ENCODE data around the gene BHLHA9. TPM values are rescaled to one million over a fixed set of nuclear protein-coding genes. Genes with fewer than 3 reads are reported as not detected.

BHLHA9 gene
- total RNA-seq, result not detected

DNA sequence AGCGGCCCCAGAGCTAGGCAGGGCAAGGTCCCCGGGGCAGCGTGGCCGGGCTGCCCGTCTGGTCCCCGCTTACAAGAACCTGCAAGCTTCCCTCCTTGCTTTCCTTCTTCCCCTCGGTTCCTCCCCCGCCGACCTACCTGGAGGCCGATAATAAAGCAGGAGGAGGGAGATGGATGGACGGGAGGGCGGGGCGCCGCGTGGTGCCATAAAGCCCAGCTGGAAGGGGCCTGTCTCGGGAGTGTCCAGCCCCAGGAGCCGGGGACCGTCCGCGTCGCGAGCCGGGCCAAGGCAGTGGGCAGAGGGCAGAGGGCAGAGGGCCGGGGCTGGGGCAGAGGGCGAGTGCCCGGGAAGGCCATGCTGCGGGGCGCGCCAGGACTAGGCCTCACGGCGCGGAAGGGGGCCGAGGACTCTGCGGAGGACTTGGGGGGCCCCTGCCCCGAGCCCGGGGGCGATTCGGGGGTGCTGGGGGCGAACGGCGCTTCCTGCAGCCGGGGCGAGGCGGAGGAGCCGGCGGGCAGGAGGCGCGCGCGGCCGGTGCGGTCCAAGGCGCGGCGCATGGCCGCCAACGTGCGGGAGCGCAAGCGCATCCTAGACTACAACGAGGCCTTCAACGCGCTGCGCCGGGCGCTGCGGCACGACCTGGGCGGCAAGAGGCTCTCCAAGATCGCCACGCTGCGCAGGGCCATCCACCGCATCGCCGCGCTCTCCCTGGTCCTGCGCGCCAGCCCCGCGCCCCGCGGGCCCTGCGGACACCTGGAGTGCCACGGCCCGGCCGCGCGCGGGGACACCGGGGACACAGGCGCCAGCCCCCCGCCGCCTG lies at the start of gene BHLHA9:
Gene BHLHA9, plus strand, starts transcription at position 235 of the 820 bp plus-strand sequence. Its CDS starts 120 bp downstream, at position 355.

Other genes with a start within 250 kb of the BHLHA9 start
- 100 to 1,000 TPM; 155 to 160 TPM for gene ABR, start 90.5 kb upstream of the BHLHA9 start, total RNA-seq
- gene TRARG1, start 9.2 kb downstream of the BHLHA9 start, total RNA-seq, result not detected
- 100 to 1,000 TPM; 440 to 543 TPM for gene YWHAE, start 129.8 kb downstream of the BHLHA9 start, total RNA-seq
- 100 to 1,000 TPM in 1 of 2 donors, 10 to 100 TPM in 1; 68.8 to 106 TPM for gene CRK, start 185.8 kb downstream of the BHLHA9 start, total RNA-seq
- 100 to 1,000 TPM; 103 to 112 TPM for gene MYO1C, start 222.2 kb downstream of the BHLHA9 start, total RNA-seq
- gene INPP5K, start 246.2 kb downstream of the BHLHA9 start, total RNA-seq, result 10 to 100 TPM; 34.6 to 46.8 TPM